ENCODE measurements around the gene EMILIN1. TPM values are rescaled to one million over a fixed set of nuclear protein-coding genes. Genes with fewer than 3 reads are reported as not detected.
A peak's percentile ranks its signal among the peaks of the same experiment; 100 is the strongest.

Gene EMILIN1
- total RNA-seq, 5 donors from 2014 or later (not counting 1 experiment from before 2014, with no cell fraction given) = 0.28 to 1.1 (median 0.85) TPM

DNA sequence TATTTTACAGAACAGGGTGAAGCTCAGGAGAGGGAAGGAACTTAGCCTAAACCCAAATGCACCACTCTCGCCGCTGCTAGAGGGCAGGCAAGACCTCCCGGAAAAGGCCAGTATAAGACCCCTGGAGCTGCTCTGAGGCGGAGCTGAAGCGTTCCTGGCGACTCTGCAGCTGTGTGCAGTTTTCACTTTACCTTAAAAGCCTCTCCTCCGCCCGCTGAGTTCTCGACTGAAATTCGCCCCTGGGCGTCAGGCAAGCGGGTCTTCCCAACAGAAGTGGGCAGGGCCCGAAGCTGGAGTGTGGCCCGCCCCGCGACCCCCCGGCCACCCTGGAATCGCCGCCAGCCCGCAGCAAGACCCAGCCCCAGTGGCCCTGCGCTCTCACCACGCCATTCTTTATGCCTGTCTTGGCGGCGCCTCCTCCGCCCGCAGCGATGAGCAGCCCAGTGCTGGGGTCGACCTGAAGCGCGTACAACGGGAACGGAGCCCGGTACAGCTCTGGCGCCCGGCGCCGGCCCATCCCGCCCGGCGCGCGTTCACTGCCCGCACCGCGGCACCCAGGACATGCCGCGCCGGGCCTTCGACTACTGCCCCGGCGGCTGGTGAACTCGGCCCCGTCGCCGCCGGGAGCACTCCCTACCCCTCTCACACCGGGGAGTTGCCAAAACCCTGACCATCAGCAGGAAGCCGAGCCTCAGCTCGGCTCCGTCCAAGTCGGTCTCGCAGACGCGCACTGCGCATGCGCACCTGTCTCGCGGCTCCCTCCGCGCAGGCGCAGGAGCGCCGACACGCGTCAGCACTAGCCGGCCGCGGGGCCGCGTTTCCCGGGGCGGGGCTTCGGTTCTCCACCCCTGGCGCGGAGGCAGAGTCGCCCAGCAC lies 55.7 kb downstream of the EMILIN1 start, which contains the start of gene PREB:
Gene PREB, minus strand, starts transcription at position 732 of the 876 bp plus-strand sequence. Its CDS starts 215 bp downstream, at position 517.
- Histone ChIP-seq H3K4me3 (ENCODE audit: control insufficient read depth in 1 of 2, extremely low read depth in 1 of 2, low read length in 1 of 2) (peak within 1 kb of the TSS; percentile 85 to 93), H3K27me3 (replicated peaks in 1 of 2; ENCODE audit: control insufficient read depth in 2 of 2, extremely low read depth in 1 of 2, insufficient read depth in 2 of 2, low read length in 1 of 2) (no peaks in the 10 kb centered on the region), H3K4me1 (ENCODE audit: control insufficient read depth in 1 of 2, extremely low read depth in 1 of 2, insufficient read depth in 2 of 2, low read length in 2 of 2) (peaks cover 9 to 27% of the 10 kb centered on the region in 2 experiments), H3K27ac (ENCODE audit: low read length) (peak within 1 kb of the TSS; percentile 61), H3K9me3 (no peaks in the 10 kb centered on the region), H3K36me3 (ENCODE audit: control insufficient read depth in 2 of 2, extremely low read depth in 1 of 2, insufficient read depth in 1 of 2, low read length in 1 of 2) (peaks cover 24 to 34% of the 10 kb centered on the region in 2 donors)
- peaks cover 13% of the 10 kb centered on the region for H3K36me3 Mint-ChIP-seq
- H3K27ac Mint-ChIP-seq = peak within 1 kb of the TSS; percentile 90 to 97
- no peaks in the 10 kb centered on the region for H3K9me3 Mint-ChIP-seq
- H3K27me3 Mint-ChIP-seq = no peaks in the 10 kb centered on the region
- WGBS (ENCODE audit: insufficient coverage) = under 1% methylated on average over 85 of the region's 86 CpGs
- CTCF ChIA-PET = interaction anchor here in 1 of 2 donors (1.0 to 2.0 kb wide), 2 partner anchors 11 to 53 kb away, joined by 4 to 9 read pairs; partner anchors contain the start of gene ABHD1
- DNase-seq (peak; percentile 91 to 99 (median 96)), ATAC-seq (replicated peaks in 1 of 4) (peak; percentile 96 to 99 (median 98))
- peaks cover 25 to 33% (median 31%) of the 10 kb centered on the region in 3 donors for H3K4me1 Mint-ChIP-seq
- POLR2A ChIA-PET = interaction anchor here in 1 of 2 donors (1.0 kb wide), 1 partner anchor 10 kb away, joined by 5 read pairs; no protein-coding TSS in a partner anchor
- H3K4me3 Mint-ChIP-seq = peak within 1 kb of the TSS; percentile 91 to 94 (median 93)

DNA sequence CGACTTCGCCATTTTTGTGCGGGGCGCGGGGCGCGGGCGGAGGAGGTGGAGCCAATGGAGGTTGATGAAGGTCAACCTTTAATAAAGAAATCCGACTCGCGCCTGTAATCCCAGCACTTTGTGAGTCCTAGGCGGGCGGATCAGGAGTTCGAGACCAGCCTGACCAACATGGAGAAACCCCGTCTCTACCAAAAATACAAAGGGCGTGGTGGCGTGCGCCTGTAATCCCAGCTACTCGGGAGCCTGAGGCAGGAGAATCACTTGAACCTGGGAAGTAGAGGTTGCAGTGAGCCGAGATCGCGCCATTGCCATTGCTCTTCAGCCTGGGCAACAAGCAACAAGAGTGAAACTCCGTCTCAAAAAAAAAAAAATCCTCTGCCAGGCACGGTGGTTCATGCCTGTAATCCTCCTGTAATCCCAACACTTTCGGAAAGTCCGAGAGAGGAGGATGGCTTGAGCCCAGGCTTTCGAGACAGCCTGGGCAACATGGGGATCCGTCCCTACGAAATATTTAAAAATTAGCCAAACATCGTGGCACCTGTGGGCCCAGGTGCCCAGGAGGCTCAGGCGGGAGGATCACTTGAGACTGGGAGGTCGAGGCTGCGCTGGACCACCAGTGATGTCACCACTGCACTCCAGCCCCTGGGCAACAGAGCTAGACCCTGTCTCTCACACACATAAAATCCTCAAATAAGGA lies 56.5 kb downstream of the EMILIN1 start:
- ATAC-seq (replicated peaks in 1 of 4) (no peak), DNase-seq (no peak)
- H3K4me1 Mint-ChIP-seq = peaks cover 25 to 33% (median 31%) of the 10 kb centered on the region in 3 donors
- 52% methylated on average over 18 of the region's 33 CpGs for WGBS (ENCODE audit: insufficient coverage)
- peaks cover 9 to 27% of the 10 kb centered on the region in 2 experiments for H3K4me1 ChIP-seq (ENCODE audit: control insufficient read depth in 1 of 2, extremely low read depth in 1 of 2, insufficient read depth in 2 of 2, low read length in 2 of 2)
- CTCF ChIA-PET = no interaction called here
- peaks cover 13% of the 10 kb centered on the region for H3K36me3 Mint-ChIP-seq
- H3K9me3 ChIP-seq = no peaks in the 10 kb centered on the region
- H3K27ac Mint-ChIP-seq = peak overlapping the region; percentile 61 to 68
- H3K4me3 Mint-ChIP-seq = peak overlapping the region; percentile 91 to 94 (median 93)
- no peak overlapping the region for H3K27ac ChIP-seq (ENCODE audit: low read length)
- H3K27me3 Mint-ChIP-seq = no peaks in the 10 kb centered on the region
- H3K9me3 Mint-ChIP-seq = no peaks in the 10 kb centered on the region
- no peaks in the 10 kb centered on the region for H3K27me3 ChIP-seq (replicated peaks in 1 of 2; ENCODE audit: control insufficient read depth in 2 of 2, extremely low read depth in 1 of 2, insufficient read depth in 2 of 2, low read length in 1 of 2)
- POLR2A ChIA-PET = no interaction called here
- H3K4me3 ChIP-seq (ENCODE audit: control insufficient read depth in 1 of 2, extremely low read depth in 1 of 2, low read length in 1 of 2) = peak overlapping the region; percentile 85 to 93
- H3K36me3 ChIP-seq (ENCODE audit: control insufficient read depth in 2 of 2, extremely low read depth in 1 of 2, insufficient read depth in 1 of 2, low read length in 1 of 2) = peaks cover 24 to 30% of the 10 kb centered on the region in 2 donors

DNA sequence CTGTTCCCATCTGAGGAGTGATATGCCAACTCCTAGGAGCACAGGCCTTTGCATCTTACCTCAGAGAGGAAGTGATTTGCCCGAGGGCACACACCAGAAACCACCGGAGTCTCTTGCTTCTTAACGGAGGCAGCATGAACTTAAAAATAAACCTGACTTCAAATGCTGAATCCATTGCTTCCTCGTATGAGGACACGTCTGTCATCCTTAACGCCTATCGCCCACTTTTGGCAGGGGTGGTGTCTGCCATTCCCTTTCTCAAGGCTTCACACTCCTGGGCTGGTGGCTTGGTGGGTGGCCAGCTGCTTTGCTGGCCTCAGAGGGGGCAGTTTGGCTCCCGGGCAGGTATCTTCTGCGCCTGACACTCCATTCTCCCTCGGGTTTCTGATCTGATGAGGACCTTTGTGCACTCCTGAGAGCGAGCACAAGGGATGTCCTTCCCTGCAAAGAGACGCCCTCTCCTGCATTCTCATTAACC lies 57.1 kb downstream of the EMILIN1 start:
- CTCF ChIA-PET = no interaction called here

More for the DNA sequence above, 57.1 kb downstream of the EMILIN1 start:
- peak overlapping the region; percentile 61 to 68 for H3K27ac Mint-ChIP-seq
- no peaks in the 10 kb centered on the region for H3K9me3 Mint-ChIP-seq
- H3K27me3 Mint-ChIP-seq = no peaks in the 10 kb centered on the region
- POLR2A ChIA-PET = interaction anchor here in 1 of 2 donors (1.4 kb wide), 1 partner anchor 12 kb away, joined by 6 read pairs; the partner anchor contains the start of gene ABHD1
- H3K36me3 Mint-ChIP-seq = peaks cover 13% of the 10 kb centered on the region
- 75% methylated on average over 6 of the region's 12 CpGs for WGBS (ENCODE audit: insufficient coverage)
- no peak for ATAC-seq (replicated peaks in 1 of 4)
- Histone ChIP-seq H3K9me3 (no peaks in the 10 kb centered on the region), H3K36me3 (ENCODE audit: control insufficient read depth in 2 of 2, extremely low read depth in 1 of 2, insufficient read depth in 1 of 2, low read length in 1 of 2) (peaks cover 24 to 25% of the 10 kb centered on the region in 2 donors), H3K27ac (ENCODE audit: low read length) (no peak overlapping the region), H3K4me1 (ENCODE audit: control insufficient read depth in 1 of 2, extremely low read depth in 1 of 2, insufficient read depth in 2 of 2, low read length in 2 of 2) (peaks cover 9 to 27% of the 10 kb centered on the region in 2 experiments), H3K27me3 (replicated peaks in 1 of 2; ENCODE audit: control insufficient read depth in 2 of 2, extremely low read depth in 1 of 2, insufficient read depth in 2 of 2, low read length in 1 of 2) (no peaks in the 10 kb centered on the region), H3K4me3 (ENCODE audit: control insufficient read depth in 1 of 2, extremely low read depth in 1 of 2, low read length in 1 of 2) (no peak overlapping the region)
- peak overlapping the region; percentile 91 to 94 (median 93) for H3K4me3 Mint-ChIP-seq
- peaks cover 25 to 33% (median 31%) of the 10 kb centered on the region in 3 donors for H3K4me1 Mint-ChIP-seq
- DNase-seq = no peak

Other genes with a start within 250 kb of the EMILIN1 start
- gene DPYSL5, start 230.5 kb upstream of the EMILIN1 start, total RNA-seq = not detected
- 1 to 10 TPM; 4.0 to 5.1 (median 4.7) TPM for gene MAPRE3, start 108.0 kb upstream of the EMILIN1 start, total RNA-seq
- 10 to 100 TPM; 37.6 to 84.5 (median 71.6) TPM for gene TMEM214, start 45.6 kb upstream of the EMILIN1 start, total RNA-seq
- gene AGBL5, start 26.9 kb upstream of the EMILIN1 start, total RNA-seq = 10 to 100 TPM in 3 of 5 donors, 1 to 10 TPM in 2; 9.5 to 13.3 (median 11.2) TPM
- gene OST4, start 7.0 kb upstream of the EMILIN1 start, total RNA-seq = 100 to 1,000 TPM; 217 to 292 (median 236) TPM
- 1 to 10 TPM; 3.7 to 9.1 (median 6.7) TPM for gene KHK, start 8.2 kb downstream of the EMILIN1 start, total RNA-seq
- 1 to 10 TPM in 1 of 5 donors, under 1 TPM in 3, not detected in 1; 0.21 to 1.1 (median 0.34) TPM for gene CGREF1, start 40.5 kb downstream of the EMILIN1 start, total RNA-seq
- gene ABHD1, start 45.2 kb downstream of the EMILIN1 start, total RNA-seq = 1 to 10 TPM in 3 of 5 donors, under 1 TPM in 2; 0.66 to 1.4 (median 1.2) TPM
- 10 to 100 TPM; 23.3 to 62.2 (median 59.9) TPM for gene PREB, start 56.0 kb downstream of the EMILIN1 start, total RNA-seq
- not detected for gene PRR30, start 60.8 kb downstream of the EMILIN1 start, total RNA-seq
- not detected for gene TCF23, start 70.4 kb downstream of the EMILIN1 start, total RNA-seq
- 100 to 1,000 TPM in 2 of 5 donors, 10 to 100 TPM in 3; 78.9 to 106 (median 96.0) TPM for gene ATRAID, start 133.4 kb downstream of the EMILIN1 start, total RNA-seq
- 100 to 1,000 TPM in 2 of 5 donors, 10 to 100 TPM in 3; 37.5 to 214 (median 43.0) TPM for gene SLC5A6, start 133.7 kb downstream of the EMILIN1 start, total RNA-seq
- 10 to 100 TPM; 38.5 to 78.2 (median 65.4) TPM for gene CAD, start 138.8 kb downstream of the EMILIN1 start, total RNA-seq
- under 1 TPM in 2 of 5 donors, not detected in 3; 0.06 to 0.26 TPM for gene SLC30A3, start 184.4 kb downstream of the EMILIN1 start, total RNA-seq
- not detected for gene DNAJC5G, start 196.8 kb downstream of the EMILIN1 start, total RNA-seq
- gene TRIM54, start 203.8 kb downstream of the EMILIN1 start, total RNA-seq = not detected
- 1 to 10 TPM; 1.8 to 7.8 (median 4.2) TPM for gene UCN, start 229.8 kb downstream of the EMILIN1 start, total RNA-seq
- gene MPV17, start 244.5 kb downstream of the EMILIN1 start, total RNA-seq = 10 to 100 TPM; 64.5 to 99.1 (median 93.6) TPM

Data from T-cell (primary cell).